Ovary (tissue), 9 donors: Measurements from ENCODE around the gene SEZ6L2. TPM values are rescaled to one million over a fixed set of nuclear protein-coding genes. Genes with fewer than 3 reads are reported as not detected.
"Not testable (repeated sequence)": the region's sequence is repeated elsewhere in the genome, so short reads cannot be mapped to it uniquely, and the experiment has no call there.

Experiments used
- DNase-seq, 5 donors: peaks; one replicate each; pipeline ENCODE4 v3.0.0-alpha.2; 2019 to 2020
- H3K27ac ChIP-seq, 2 donors: fragments of 200-600 bp; one replicate each; pipeline versions ENCODE4 v1.5.1 to v1.8.0; 2019 to 2022
- H3K27me3 ChIP-seq: fragments of 200-600 bp; one replicate; pipeline ENCODE4 v1.8.0; 2022
- H3K36me3 ChIP-seq: fragments of 200-600 bp; sonication (generic); one replicate; pipeline ENCODE4 v1.5.1; 2019
- H3K4me1 ChIP-seq: one replicate; pipeline ENCODE4 v1.8.1; 2013; ENCODE audit warnings: mild to moderate bottlenecking, moderate library complexity; ENCODE audit not compliant: insufficient read depth
- H3K4me3 ChIP-seq: fragments of 200-600 bp; sonication (generic); one replicate; pipeline ENCODE4 v1.5.1; 2017
- H3K9me3 ChIP-seq, 2 donors: fragments of 200-600 bp in 1 of 2; sonication (generic) in 1 of 2; one replicate each; pipeline versions ENCODE4 v1.5.1 to v1.8.1; 2013 to 2019; ENCODE audit warnings: mild to moderate bottlenecking in 1 of 2, moderate library complexity in 1 of 2
- CTCF ChIP-seq, 3 donors: fragments of 450-650 bp in 2 of 3; fragments of 200-600 bp in 1 of 3; IDR thresholded peaks; one replicate each; pipeline versions ENCODE4 v1.5.1 to v1.8.0; 2016 to 2022; ENCODE audit warnings: antibody characterized with exemption in 3 of 3, mild to moderate bottlenecking in 1 of 3
- EP300 ChIP-seq: sonication (generic); formaldehyde crosslinking; IDR thresholded peaks from one replicate; pipeline ENCODE4 v1.6.1; 2017; ENCODE audit warnings: antibody characterized with exemption
- POLR2A ChIP-seq: fragments of 450-650 bp; IDR thresholded peaks from one replicate; pipeline ENCODE4 v1.6.1; 2017; ENCODE audit warnings: antibody characterized with exemption, mild to moderate bottlenecking, moderate library complexity
- WGBS, 3 donors: extraction: QIAGEN DNeasy Blood & Tissue Kit in 1 of 3; methylation state at CpG; one replicate each; pipeline versions ENCODE4 v1.1.5 to v1.1.7; 2013 to 2017; 5-methylcytosine and 5-hydroxymethylcytosine counted together
- intact Hi-C, 4 donors: fragments of 100-400 bp; cut with DNase I; formaldehyde crosslinking; loops; one replicate each; pipeline versions ENCODE4 v1.11.0 to v1.15.1; 2022 to 2023
- polyA plus RNA-seq, 2 donors: library from polyadenylated mRNA; stranded (reverse); fragments of 200-250 nt in 1 of 2; fragments of 350-450 nt in 1 of 2; fragmentation: Illumina TruSeq in 1 of 2; extraction: RNeasy Lipid Tissue Mini Kit (QIAGEN cat#74804) in 1 of 2; gene quantifications; one replicate each; pipeline ENCODE4 v1.2.3, GENCODE V29; 2013 to 2014
- total RNA-seq, 7 donors: library from RNA; depleted of rRNA in 2 of 7; stranded (reverse); fragments of >200 nt in 2 of 7; fragmentation: NEBNext Ultra II Directional in 3 of 7; extraction: Animal tissue kit (Norgen Biotek cat#: 25700) in 3 of 7; gene quantifications; one replicate each; pipeline versions ENCODE4 v1.1.0 to v1.2.4, GENCODE V29; 2016 to 2023
- donor health status: DM: no; HTN: no; CAD: no; lungs with moderate emphysema.
- donor health status: DM: no; HTN: no; CAD: no.
- donor health status: Bipolar disorder and iron deficiency.
- donor health status: DM: yes; HTN: yes; CAD: no.
- donor health status: DM: no; HTN: no; CAD: no.
- donor health status: DM: yes; HTN: yes; CAD: no.

The SEZ6L2 gene
- total and polyA plus RNA-seq, 9 donors, result 0.73 to 13.3 (median 3.1) TPM

GRCh38 chr16:29837841-29838240 is 61.5 kb downstream of the SEZ6L2 start:
- DNase-seq, result no peak
- H3K27ac ChIP-seq, result no peak overlapping the region
- intact Hi-C loops, result no loop called here
- H3K4me1 ChIP-seq, result peaks cover 8% of the 10 kb centered on the region
- TF ChIP-seq EP300, result no peak
- TF ChIP-seq CTCF (IDR thresholded peaks at IDR 0.05), result no peak
- no peak for TF ChIP-seq POLR2A
- H3K27me3 ChIP-seq, result no peaks in the 10 kb centered on the region
- no peaks in the 10 kb centered on the region for H3K9me3 ChIP-seq
- no peaks in the 10 kb centered on the region for H3K36me3 ChIP-seq
- WGBS, 3 donors, result 85 to 88% (median 86%) methylated on average over 5 of the region's 5 CpGs
- H3K4me3 ChIP-seq, result no peak overlapping the region

- DNase-seq, result no peak
- Histone ChIP-seq H3K4me3 (no peak overlapping the region), H3K4me1 (peaks cover 8% of the 10 kb centered on the region), H3K27ac (peak overlapping the region in 1 of 2 donors; percentile 10), H3K27me3 (no peaks in the 10 kb centered on the region), H3K9me3 (no peaks in the 10 kb centered on the region), H3K36me3 (no peaks in the 10 kb centered on the region)
- intact Hi-C loops, result no loop called here
- 73 to 81% (median 76%) methylated on average over 15 of the region's 15 CpGs for WGBS, 3 donors
- TF ChIP-seq POLR2A, result no peak
These were observed 62.7 kb downstream of the SEZ6L2 start for GRCh38 chr16:29836623-29837022.

GRCh38 chr16:29835926-29836325 is 63.4 kb downstream of the SEZ6L2 start:
- no peak for DNase-seq
- H3K27ac ChIP-seq, result no peak overlapping the region
- H3K4me1 ChIP-seq, result peaks cover 8% of the 10 kb centered on the region
- no peak overlapping the region for H3K4me3 ChIP-seq
- TF ChIP-seq EP300, result no peak
- TF ChIP-seq CTCF (IDR thresholded peaks at IDR 0.05), result no peak
- no peak for TF ChIP-seq POLR2A
- no peaks in the 10 kb centered on the region for H3K9me3 ChIP-seq
- no peaks in the 10 kb centered on the region for H3K36me3 ChIP-seq
- intact Hi-C loops, result no loop called here
- WGBS, 3 donors, result 76 to 84% (median 81%) methylated on average over 7 of the region's 7 CpGs
- no peaks in the 10 kb centered on the region for H3K27me3 ChIP-seq

DNA sequence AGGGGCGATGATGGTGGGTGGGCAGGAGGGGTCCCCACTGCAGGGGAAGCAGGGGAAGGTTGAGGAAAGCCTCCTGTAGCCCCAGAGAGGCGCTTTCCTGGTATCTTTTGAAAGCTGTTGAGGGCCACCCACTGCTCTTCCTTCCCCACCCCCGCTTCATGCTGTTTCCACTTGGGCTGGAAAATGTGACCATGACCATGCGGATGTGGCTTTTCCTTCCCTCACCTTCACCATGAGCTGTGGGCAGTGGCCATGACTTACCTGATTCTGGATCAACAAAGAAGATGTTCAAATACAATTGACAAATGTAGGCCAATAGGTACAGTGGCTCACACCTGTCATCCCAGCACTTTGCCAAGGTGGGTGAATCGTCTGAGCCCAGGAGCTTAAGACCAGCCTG is 65.3 kb downstream of the SEZ6L2 start:
- intact Hi-C loops, result no loop called here
- WGBS, 3 donors, result 91 to 97% (median 93%) methylated on average over 5 of the region's 5 CpGs
- Histone ChIP-seq H3K27ac (no peak overlapping the region), H3K36me3 (no peaks in the 10 kb centered on the region), H3K4me3 (no peak overlapping the region), H3K4me1 (peaks cover 1% of the 10 kb centered on the region), H3K27me3 (no peaks in the 10 kb centered on the region), H3K9me3 (no peaks in the 10 kb centered on the region)
- TF ChIP-seq POLR2A (no peak), EP300 (no peak), CTCF (IDR thresholded peaks at IDR 0.05) (no peak)
- DNase-seq, result no peak

DNA sequence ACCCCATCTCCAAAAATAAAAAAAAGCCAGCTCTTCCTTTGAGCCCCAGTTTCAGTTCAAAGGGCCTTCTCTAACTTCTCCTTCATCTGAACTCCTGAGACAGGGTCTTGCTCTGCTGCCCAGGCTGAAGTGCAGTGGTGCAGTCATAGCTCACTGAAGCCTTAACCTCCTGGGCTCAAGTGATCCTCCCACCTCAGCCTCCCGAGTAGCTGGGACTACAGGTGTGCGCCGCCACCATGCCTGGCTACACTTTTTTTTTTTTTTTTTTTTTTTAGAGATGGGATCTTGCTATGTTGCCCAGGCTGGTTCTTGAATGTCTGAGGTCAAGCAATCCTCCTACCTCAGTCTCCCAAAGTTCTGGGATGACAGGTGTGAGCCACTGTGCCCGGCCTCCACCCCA is 66.1 kb downstream of the SEZ6L2 start:
- H3K27ac ChIP-seq, DNase-seq, H3K27me3 ChIP-seq, intact Hi-C loops, H3K4me1 ChIP-seq, H3K4me3 ChIP-seq, H3K36me3 ChIP-seq, H3K9me3 ChIP-seq: not testable (repeated sequence)
- WGBS, 3 donors, result 94 to 97% (median 97%) methylated on average over 4 of the region's 4 CpGs

- H3K4me1 ChIP-seq, result peaks cover 5% of the 10 kb centered on the region
- intact Hi-C loops, result no loop called here
- H3K27ac ChIP-seq, result peak overlapping the region in 1 of 2 donors; percentile 28
- no peaks in the 10 kb centered on the region for H3K27me3 ChIP-seq
- no peak for DNase-seq
- no peak overlapping the region for H3K4me3 ChIP-seq
- no peaks in the 10 kb centered on the region for H3K36me3 ChIP-seq
- TF ChIP-seq EP300 (no peak), POLR2A (no peak), CTCF (IDR thresholded peaks at IDR 0.05) (no peak)
- H3K9me3 ChIP-seq, result no peaks in the 10 kb centered on the region
- WGBS, 3 donors, result 74 to 90% (median 76%) methylated on average over 2 of the region's 2 CpGs
These were observed 67.9 kb downstream of the SEZ6L2 start for GRCh38 chr16:29831490-29831889.
